ENCODE measurements around the gene PLXNA1. TPM values are rescaled to one million over a fixed set of nuclear protein-coding genes. Genes with fewer than 3 reads are reported as not detected.

PLXNA1 gene
- total RNA-seq, 1 donor from 2014 or later, result 63.3 TPM

DNA sequence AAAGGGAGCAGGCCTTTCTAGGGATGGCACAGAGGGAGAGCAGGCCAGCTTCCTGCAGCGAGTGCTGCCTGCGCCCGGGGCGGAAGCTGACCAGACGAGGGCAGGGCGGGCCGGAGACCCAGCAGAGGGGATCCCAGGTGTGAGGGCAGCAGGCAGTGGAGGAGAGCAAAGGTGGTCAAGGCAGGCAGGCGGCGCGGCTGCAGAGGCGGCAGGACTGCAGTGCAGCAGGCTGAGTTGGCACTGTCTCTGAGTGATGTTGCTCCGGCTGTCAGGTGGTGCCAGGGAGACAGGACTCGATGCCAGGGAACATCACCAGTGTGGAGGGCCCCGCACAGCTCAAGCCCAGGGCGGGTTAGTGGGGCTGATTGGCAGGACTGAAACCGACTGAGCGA, 22.3 kb upstream of the PLXNA1 start:
- no peak overlapping the region for H3K27ac Mint-ChIP-seq (ENCODE audit: unreplicated experiment)
- peaks cover 4% of the 10 kb centered on the region for H3K4me1 Mint-ChIP-seq (ENCODE audit: low read depth, unreplicated experiment)
- Histone ChIP-seq H3K27me3 (ENCODE audit: insufficient read depth, low read length) (no peaks in the 10 kb centered on the region), H3K27ac (ENCODE audit: low read depth, low read length) (no peak overlapping the region), H3K9me3 (ENCODE audit: insufficient read depth, low read depth, low read length) (no peaks in the 10 kb centered on the region), H3K4me1 (ENCODE audit: insufficient read depth, low read length) (peaks cover 10% of the 10 kb centered on the region), H3K4me3 (ENCODE audit: insufficient read depth, low read depth, low read length) (no peak overlapping the region), H3K79me2 (ENCODE audit: insufficient read depth, low read length) (no peaks in the 10 kb centered on the region), H3K9ac (ENCODE audit: low read length) (peak overlapping the region; percentile 41), H3K4me2 (ENCODE audit: low read length) (peak overlapping the region; percentile 52), H3K36me3 (ENCODE audit: insufficient read depth, low read length) (no peaks in the 10 kb centered on the region), H4K20me1 (ENCODE audit: insufficient read depth, low read length) (no peaks in the 10 kb centered on the region), H2AFZ (ENCODE audit: low read depth, low read length) (peak overlapping the region; percentile 92)
- no peak for TF ChIP-seq EZH2 (IDR thresholded peaks at IDR 0.05; ENCODE audit: insufficient read depth, low read length)
- TF ChIP-seq, protein P1, sequence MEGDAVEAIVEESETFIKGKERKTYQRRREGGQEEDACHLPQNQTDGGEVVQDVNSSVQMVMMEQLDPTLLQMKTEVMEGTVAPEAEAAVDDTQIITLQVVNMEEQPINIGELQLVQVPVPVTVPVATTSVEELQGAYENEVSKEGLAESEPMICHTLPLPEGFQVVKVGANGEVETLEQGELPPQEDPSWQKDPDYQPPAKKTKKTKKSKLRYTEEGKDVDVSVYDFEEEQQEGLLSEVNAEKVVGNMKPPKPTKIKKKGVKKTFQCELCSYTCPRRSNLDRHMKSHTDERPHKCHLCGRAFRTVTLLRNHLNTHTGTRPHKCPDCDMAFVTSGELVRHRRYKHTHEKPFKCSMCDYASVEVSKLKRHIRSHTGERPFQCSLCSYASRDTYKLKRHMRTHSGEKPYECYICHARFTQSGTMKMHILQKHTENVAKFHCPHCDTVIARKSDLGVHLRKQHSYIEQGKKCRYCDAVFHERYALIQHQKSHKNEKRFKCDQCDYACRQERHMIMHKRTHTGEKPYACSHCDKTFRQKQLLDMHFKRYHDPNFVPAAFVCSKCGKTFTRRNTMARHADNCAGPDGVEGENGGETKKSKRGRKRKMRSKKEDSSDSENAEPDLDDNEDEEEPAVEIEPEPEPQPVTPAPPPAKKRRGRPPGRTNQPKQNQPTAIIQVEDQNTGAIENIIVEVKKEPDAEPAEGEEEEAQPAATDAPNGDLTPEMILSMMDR (IDR thresholded peaks at IDR 0.05; ENCODE audit: insufficient read depth, low read depth, low read length), result no peak
- H3K27me3 Mint-ChIP-seq (ENCODE audit: low read depth, unreplicated experiment), result peaks cover 20% of the 10 kb centered on the region
- H3K4me3 Mint-ChIP-seq (ENCODE audit: unreplicated experiment), result no peak overlapping the region
- peaks cover 12% of the 10 kb centered on the region for H3K36me3 Mint-ChIP-seq (ENCODE audit: low read depth, unreplicated experiment)
- FAIRE-seq (no peak), DNase-seq (ENCODE audit: low read depth) (no peak)
- H3K9me3 Mint-ChIP-seq (ENCODE audit: unreplicated experiment), result no peaks in the 10 kb centered on the region

DNA sequence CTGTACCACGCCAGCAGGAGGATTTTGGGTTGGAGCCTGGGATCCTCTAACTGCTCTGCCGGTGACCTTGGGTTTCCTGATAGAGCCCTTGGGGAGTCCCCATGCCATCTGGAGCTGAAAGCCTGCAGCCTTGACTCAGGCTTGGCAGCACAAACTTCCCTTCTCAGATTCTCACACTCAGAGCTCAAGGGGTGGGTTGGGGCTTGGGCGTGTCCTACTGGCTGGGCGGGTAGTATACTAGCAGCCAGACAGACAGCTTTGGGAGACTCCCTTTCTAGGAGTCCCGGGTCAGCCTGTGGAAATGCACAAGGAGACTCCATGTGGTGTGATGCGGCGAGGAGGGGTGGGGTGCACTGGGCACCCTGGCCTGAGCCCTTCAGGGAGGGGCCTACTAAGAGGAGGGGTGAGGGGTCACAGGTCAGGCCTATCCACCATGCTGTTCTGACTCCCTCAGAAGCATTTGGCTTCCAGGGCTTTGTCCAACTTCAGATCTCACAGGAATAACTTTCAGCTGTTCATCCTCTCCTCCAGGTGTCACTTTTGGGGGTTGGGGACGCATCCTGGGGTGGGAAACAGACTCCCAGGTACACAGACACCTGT, 21.6 kb upstream of the PLXNA1 start:
- no peak overlapping the region for H3K27ac Mint-ChIP-seq (ENCODE audit: unreplicated experiment)
- FAIRE-seq, result no peak

More for the DNA sequence above, 21.6 kb upstream of the PLXNA1 start:
- Histone ChIP-seq H3K27me3 (ENCODE audit: insufficient read depth, low read length) (no peaks in the 10 kb centered on the region), H3K9ac (ENCODE audit: low read length) (no peak overlapping the region), H4K20me1 (ENCODE audit: insufficient read depth, low read length) (no peaks in the 10 kb centered on the region), H2AFZ (ENCODE audit: low read depth, low read length) (no peak overlapping the region), H3K27ac (ENCODE audit: low read depth, low read length) (no peak overlapping the region), H3K9me3 (ENCODE audit: insufficient read depth, low read depth, low read length) (no peaks in the 10 kb centered on the region), H3K4me2 (ENCODE audit: low read length) (no peak overlapping the region), H3K79me2 (ENCODE audit: insufficient read depth, low read length) (no peaks in the 10 kb centered on the region), H3K4me1 (ENCODE audit: insufficient read depth, low read length) (peaks cover 10% of the 10 kb centered on the region), H3K36me3 (ENCODE audit: insufficient read depth, low read length) (no peaks in the 10 kb centered on the region), H3K4me3 (ENCODE audit: insufficient read depth, low read depth, low read length) (no peak overlapping the region)
- H3K9me3 Mint-ChIP-seq (ENCODE audit: unreplicated experiment), result no peaks in the 10 kb centered on the region
- TF ChIP-seq, protein P1 (IDR thresholded peaks at IDR 0.05; ENCODE audit: insufficient read depth, low read depth, low read length), result no peak
- no peak for TF ChIP-seq EZH2 (IDR thresholded peaks at IDR 0.05; ENCODE audit: insufficient read depth, low read length)
- H3K4me3 Mint-ChIP-seq (ENCODE audit: unreplicated experiment), result no peak overlapping the region
- H3K4me1 Mint-ChIP-seq (ENCODE audit: low read depth, unreplicated experiment), result peaks cover 4% of the 10 kb centered on the region
- peak; percentile 30 for DNase-seq (ENCODE audit: low read depth)
- H3K27me3 Mint-ChIP-seq (ENCODE audit: low read depth, unreplicated experiment), result peaks cover 18% of the 10 kb centered on the region
- peaks cover 12% of the 10 kb centered on the region for H3K36me3 Mint-ChIP-seq (ENCODE audit: low read depth, unreplicated experiment)

Measured in astrocyte (in vitro differentiated cells and primary cell).